ENCODE data around the gene ANKS1A. TPM values are rescaled to one million over a fixed set of nuclear protein-coding genes. Genes with fewer than 3 reads are reported as not detected.

Gene ANKS1A
- total and polyA plus RNA-seq, 3 donors from 2014 or later, result 44.2 to 96.9 (median 95.9) TPM

DNA sequence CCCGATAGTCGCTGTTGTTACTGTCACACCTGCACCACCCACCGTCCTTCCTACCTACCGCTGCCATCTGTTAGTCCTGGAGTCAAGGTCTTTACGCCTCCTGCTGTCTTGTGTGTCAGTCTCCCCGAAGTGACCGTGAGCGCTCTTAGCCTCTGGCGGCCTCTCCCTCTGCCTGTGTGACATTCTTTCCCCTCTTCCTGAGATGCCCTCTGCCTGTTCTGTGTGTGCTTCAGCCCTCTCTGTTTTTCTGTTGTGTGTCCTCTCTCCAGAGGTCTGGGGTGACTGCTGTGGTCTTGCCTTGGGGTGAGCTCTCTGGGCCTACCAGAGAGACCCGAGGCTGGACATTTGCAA lies 197.2 kb downstream of the ANKS1A start:
- no peak for TF ChIP-seq POLR2A (IDR thresholded peaks at IDR 0.05)
- TF ChIP-seq, protein P1, sequence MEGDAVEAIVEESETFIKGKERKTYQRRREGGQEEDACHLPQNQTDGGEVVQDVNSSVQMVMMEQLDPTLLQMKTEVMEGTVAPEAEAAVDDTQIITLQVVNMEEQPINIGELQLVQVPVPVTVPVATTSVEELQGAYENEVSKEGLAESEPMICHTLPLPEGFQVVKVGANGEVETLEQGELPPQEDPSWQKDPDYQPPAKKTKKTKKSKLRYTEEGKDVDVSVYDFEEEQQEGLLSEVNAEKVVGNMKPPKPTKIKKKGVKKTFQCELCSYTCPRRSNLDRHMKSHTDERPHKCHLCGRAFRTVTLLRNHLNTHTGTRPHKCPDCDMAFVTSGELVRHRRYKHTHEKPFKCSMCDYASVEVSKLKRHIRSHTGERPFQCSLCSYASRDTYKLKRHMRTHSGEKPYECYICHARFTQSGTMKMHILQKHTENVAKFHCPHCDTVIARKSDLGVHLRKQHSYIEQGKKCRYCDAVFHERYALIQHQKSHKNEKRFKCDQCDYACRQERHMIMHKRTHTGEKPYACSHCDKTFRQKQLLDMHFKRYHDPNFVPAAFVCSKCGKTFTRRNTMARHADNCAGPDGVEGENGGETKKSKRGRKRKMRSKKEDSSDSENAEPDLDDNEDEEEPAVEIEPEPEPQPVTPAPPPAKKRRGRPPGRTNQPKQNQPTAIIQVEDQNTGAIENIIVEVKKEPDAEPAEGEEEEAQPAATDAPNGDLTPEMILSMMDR (IDR thresholded peaks at IDR 0.05), result no peak
- peaks cover 28% of the 10 kb centered on the region for H3K4me1 ChIP-seq
- H3K36me3 ChIP-seq (ENCODE audit: low read depth, missing control alignments), result no peaks in the 10 kb centered on the region
- H3K4me3 ChIP-seq, result no peak overlapping the region
- WGBS, 2 donors, result 93% methylated on average over 9 to 10 of the region's 10 CpGs
- no peaks in the 10 kb centered on the region for H3K9me3 ChIP-seq
- DNase-seq, result no peak
- no peaks in the 10 kb centered on the region for H3K27me3 ChIP-seq
- intact Hi-C loops (cut with DNase I; ENCODE audit: low total_unique reads), result no loop called here
- H3K27ac ChIP-seq, result no peak overlapping the region

DNA sequence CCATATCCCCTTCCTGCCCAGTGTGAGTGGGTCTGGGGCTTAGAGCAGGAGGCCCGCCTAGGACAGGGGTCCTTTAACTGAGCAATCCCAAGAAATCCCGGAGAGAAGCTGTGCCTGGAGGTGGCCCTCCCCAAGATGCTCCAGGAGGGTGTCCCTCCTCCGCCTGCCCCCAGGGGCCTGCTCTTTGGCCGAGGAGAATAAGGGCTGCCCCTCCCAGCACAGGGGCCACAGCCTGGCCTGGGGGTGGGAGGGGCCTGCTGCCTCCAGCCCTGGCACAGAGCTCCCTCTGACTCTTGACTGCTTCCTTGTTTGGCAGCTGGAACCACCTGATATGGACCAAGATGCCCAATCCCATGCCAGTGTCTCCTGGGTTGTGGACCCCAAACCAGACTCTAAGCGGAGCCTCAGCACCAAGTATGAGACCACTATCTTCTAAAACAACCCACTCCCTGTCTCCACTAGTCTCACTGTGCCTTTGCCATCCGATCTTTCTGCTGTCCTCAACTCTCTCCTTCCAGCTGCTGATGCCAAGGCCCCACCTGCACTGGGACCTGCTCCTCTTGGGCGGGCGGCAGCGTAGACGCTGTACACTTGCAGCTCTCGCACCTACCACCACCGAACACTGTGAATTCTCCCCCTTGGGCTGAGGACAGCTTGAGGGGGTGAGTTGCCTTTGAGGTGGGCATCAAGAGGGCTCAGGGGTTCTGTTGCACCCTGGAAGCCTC lies 197.7 kb downstream of the ANKS1A start:
- Histone ChIP-seq H3K27ac (no peak overlapping the region), H3K27me3 (no peaks in the 10 kb centered on the region), H3K9me3 (no peaks in the 10 kb centered on the region), H3K36me3 (ENCODE audit: low read depth, missing control alignments) (no peaks in the 10 kb centered on the region), H3K4me1 (peaks cover 28% of the 10 kb centered on the region), H3K4me3 (no peak overlapping the region)
- TF ChIP-seq POLR2A (IDR thresholded peaks at IDR 0.05), result no peak
- TF ChIP-seq, protein P1 (IDR thresholded peaks at IDR 0.05), result no peak
- intact Hi-C loops (cut with DNase I; ENCODE audit: low total_unique reads), result no loop called here
- no peak for DNase-seq
- 76 to 94% methylated on average over 10 of the region's 12 CpGs for WGBS, 2 donors

DNA sequence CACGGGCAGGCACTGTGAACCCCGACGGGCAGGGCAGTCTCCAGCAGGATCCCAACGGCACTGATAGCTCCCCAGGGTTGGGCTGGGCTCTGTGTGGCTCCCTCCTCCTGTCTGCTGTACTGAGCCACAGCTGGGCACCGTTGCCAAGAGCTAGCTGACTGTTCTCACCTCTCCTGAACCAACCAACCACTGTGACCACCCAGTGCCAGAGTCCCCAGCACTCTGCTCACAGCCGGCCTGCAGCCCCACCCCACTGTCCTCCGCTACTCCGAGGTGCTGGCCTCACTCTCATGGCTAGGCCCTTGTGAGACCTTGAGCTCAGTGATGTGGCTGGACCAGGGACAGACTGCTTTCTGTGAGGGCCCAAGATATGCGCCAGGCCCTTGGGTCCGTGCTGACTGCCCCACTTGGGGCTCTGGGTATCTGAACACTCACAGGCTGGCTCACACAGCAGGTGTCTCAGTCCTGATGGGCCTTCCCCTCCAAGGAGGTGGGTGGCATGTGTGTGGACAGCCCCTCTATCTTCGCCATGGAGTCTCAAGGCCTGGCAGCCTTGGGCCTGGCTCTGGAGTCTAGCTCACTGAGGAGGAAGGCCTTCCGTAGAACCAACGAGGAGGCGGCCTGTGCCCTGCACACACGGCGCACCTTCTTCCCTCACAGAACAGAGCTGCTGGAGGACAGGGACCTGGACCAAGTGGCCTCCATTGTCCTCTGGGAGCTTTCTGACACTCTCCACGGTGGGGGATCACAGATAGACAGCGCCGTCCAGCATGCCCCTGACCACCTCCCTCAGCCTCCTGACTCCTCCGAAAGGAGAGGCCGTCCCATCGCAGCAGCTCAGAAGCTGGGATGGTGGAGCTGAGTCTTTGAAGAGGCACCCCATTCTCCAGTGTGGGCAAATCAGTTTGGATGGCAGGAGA lies 198.6 kb downstream of the ANKS1A start:
- H3K36me3 ChIP-seq (ENCODE audit: low read depth, missing control alignments), result no peaks in the 10 kb centered on the region
- H3K27me3 ChIP-seq, result no peaks in the 10 kb centered on the region
- peak overlapping the region in 1 of 2 donors; percentile 63 for H3K27ac ChIP-seq
- intact Hi-C loops (cut with DNase I; ENCODE audit: low total_unique reads), result no loop called here
- peaks cover 31% of the 10 kb centered on the region for H3K4me1 ChIP-seq
- no peak for DNase-seq
- no peak overlapping the region for H3K4me3 ChIP-seq
- no peaks in the 10 kb centered on the region for H3K9me3 ChIP-seq
- WGBS, 2 donors, result 75 to 84% methylated on average over 8 to 22 of the region's 22 CpGs
- TF ChIP-seq, protein P1 (IDR thresholded peaks at IDR 0.05), result no peak
- TF ChIP-seq POLR2A (IDR thresholded peaks at IDR 0.05), result no peak

- no peaks in the 10 kb centered on the region for H3K9me3 ChIP-seq
- H3K27ac ChIP-seq, result peak overlapping the region in 1 of 2 donors; percentile 63
- TF ChIP-seq, protein P1 (IDR thresholded peaks at IDR 0.05), result no peak
- TF ChIP-seq POLR2A (IDR thresholded peaks at IDR 0.05), result no peak
- no peaks in the 10 kb centered on the region for H3K36me3 ChIP-seq (ENCODE audit: low read depth, missing control alignments)
- DNase-seq, result no peak
- H3K4me3 ChIP-seq, result no peak overlapping the region
- H3K4me1 ChIP-seq, result peaks cover 34% of the 10 kb centered on the region
- intact Hi-C loops (cut with DNase I; ENCODE audit: low total_unique reads), result no loop called here
- no peaks in the 10 kb centered on the region for H3K27me3 ChIP-seq
- 65 to 71% methylated on average over 19 to 24 of the region's 24 CpGs for WGBS, 2 donors
Observed at GRCh38 chr6:35088281-35089215, 199.5 kb downstream of the ANKS1A start.

Measured in testis (tissue), 3 donors.